Measurements from ENCODE around the gene ANO2.

Gene ANO2

GRCh38 chr12:5514545-5514944 lies 430.5 kb downstream of the ANO2 start:
- TF ChIP-seq CTCF (conservative IDR thresholded peaks at IDR 0.05; ENCODE audit: low read depth, low read length): no peak
- H3K4me3 ChIP-seq (ENCODE audit: low read depth, low read length): no peak overlapping the region
- no peak for DNase-seq (ENCODE audit: low read depth)

- no peak overlapping the region for H3K4me3 ChIP-seq (ENCODE audit: low read depth, low read length)
- DNase-seq (ENCODE audit: low read depth): no peak
- no peak for TF ChIP-seq CTCF (conservative IDR thresholded peaks at IDR 0.05; ENCODE audit: low read depth, low read length)
Measured at GRCh38 chr12:5514016-5514415, 431.0 kb downstream of the ANO2 start.

DNA sequence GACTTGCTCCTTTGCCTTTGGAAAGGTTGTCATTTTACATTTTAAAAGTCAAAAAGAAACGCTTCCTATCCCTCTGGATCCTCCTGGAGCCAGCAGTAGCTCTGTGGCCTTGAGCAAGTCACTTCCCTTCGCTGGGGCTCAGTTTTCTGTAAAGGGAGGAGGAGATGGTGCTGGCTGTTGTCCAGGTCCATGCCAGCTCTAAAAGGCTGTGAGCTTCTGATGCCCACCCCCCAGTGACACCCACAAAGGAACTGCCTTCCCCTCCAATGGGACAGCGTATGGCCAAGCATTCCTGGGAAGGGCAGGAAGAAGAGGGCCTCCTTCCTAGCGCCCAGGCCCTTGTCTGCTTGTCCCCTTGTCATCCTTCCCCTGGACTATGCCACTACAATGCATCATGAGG lies 431.7 kb downstream of the ANO2 start:
- no peak for DNase-seq (ENCODE audit: low read depth)
- H3K4me3 ChIP-seq (ENCODE audit: low read depth, low read length): no peak overlapping the region
- TF ChIP-seq CTCF (conservative IDR thresholded peaks at IDR 0.05; ENCODE audit: low read depth, low read length): no peak

Data from choroid plexus epithelial cell (primary cell).